ENCODE data around the gene CYP2J2.

The CYP2J2 gene

GRCh38 chr1:59901770-59902388 is 24.7 kb downstream of the CYP2J2 start:
- no peak for ATAC-seq
- TF ChIP-seq, protein P1, sequence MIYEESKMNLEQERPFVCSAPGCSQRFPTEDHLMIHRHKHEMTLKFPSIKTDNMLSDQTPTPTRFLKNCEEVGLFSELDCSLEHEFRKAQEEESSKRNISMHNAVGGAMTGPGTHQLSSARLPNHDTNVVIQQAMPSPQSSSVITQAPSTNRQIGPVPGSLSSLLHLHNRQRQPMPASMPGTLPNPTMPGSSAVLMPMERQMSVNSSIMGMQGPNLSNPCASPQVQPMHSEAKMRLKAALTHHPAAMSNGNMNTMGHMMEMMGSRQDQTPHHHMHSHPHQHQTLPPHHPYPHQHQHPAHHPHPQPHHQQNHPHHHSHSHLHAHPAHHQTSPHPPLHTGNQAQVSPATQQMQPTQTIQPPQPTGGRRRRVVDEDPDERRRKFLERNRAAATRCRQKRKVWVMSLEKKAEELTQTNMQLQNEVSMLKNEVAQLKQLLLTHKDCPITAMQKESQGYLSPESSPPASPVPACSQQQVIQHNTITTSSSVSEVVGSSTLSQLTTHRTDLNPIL (CRISPR knock-in tag; IDR thresholded peaks at IDR 0.05; ENCODE audit: low read depth): no peak
- TF ChIP-seq POU6F1 (CRISPR knock-in tag; IDR thresholded peaks at IDR 0.05; ENCODE audit: borderline replicate concordance, low read depth): no peak
- TF ChIP-seq ESRRG (CRISPR knock-in tag; IDR thresholded peaks at IDR 0.05): no peak
- no peak for TF ChIP-seq RARB (CRISPR knock-in tag; IDR thresholded peaks at IDR 0.05)
- no peak for TF ChIP-seq GLIS3 (CRISPR knock-in tag; IDR thresholded peaks at IDR 0.05)
- no peak for TF ChIP-seq TOX (CRISPR knock-in tag; IDR thresholded peaks at IDR 0.05; ENCODE audit: borderline replicate concordance)
- no peak for TF ChIP-seq BACH2 (CRISPR knock-in tag; IDR thresholded peaks at IDR 0.05; ENCODE audit: borderline replicate concordance)

DNA sequence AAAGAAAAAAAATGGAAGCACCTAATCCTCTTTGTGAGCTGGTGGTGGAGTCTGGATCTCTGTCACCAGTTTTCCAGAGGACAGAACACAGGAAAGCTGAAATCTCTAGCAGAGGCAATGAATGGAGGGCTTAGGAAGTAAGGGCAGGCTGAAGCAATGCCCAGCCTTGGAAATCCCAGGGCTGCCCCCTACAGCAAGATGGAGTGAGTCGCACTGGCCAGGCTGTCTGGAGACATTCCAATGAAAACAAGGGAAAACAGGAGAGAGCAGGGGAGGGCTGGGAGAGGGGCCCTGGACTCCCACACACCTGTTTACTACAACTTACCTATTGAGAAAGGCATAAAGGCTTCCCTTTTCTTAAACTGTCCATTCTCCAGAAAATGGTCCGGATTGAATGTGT is 25.9 kb downstream of the CYP2J2 start:
- TF ChIP-seq ARNTL (CRISPR knock-in tag; IDR thresholded peaks at IDR 0.05; ENCODE audit: borderline replicate concordance, low read depth): no peak
- TF ChIP-seq ZFP3 (CRISPR knock-in tag; IDR thresholded peaks at IDR 0.05): no peak
- TF ChIP-seq, protein P2, sequence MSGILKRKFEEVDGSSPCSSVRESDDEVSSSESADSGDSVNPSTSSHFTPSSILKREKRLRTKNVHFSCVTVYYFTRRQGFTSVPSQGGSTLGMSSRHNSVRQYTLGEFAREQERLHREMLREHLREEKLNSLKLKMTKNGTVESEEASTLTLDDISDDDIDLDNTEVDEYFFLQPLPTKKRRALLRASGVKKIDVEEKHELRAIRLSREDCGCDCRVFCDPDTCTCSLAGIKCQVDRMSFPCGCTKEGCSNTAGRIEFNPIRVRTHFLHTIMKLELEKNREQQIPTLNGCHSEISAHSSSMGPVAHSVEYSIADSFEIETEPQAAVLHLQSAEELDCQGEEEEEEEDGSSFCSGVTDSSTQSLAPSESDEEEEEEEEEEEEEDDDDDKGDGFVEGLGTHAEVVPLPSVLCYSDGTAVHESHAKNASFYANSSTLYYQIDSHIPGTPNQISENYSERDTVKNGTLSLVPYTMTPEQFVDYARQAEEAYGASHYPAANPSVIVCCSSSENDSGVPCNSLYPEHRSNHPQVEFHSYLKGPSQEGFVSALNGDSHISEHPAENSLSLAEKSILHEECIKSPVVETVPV (CRISPR knock-in tag; IDR thresholded peaks at IDR 0.05): no peak
- no peak for TF ChIP-seq TCF4 (CRISPR knock-in tag; IDR thresholded peaks at IDR 0.05; ENCODE audit: borderline replicate concordance)
- no peak for TF ChIP-seq ZFP30 (CRISPR knock-in tag; IDR thresholded peaks at IDR 0.05)
- TF ChIP-seq POU6F1 (CRISPR knock-in tag; IDR thresholded peaks at IDR 0.05; ENCODE audit: borderline replicate concordance, low read depth): no peak
- no peak for TF ChIP-seq ESRRG (CRISPR knock-in tag; IDR thresholded peaks at IDR 0.05)
- no peak for TF ChIP-seq ZNF565 (CRISPR knock-in tag; conservative IDR thresholded peaks at IDR 0.05; ENCODE audit: low read depth)
- TF ChIP-seq ZNF8 (CRISPR knock-in tag; IDR thresholded peaks at IDR 0.05): no peak
- no peak for TF ChIP-seq OSR1 (CRISPR knock-in tag; IDR thresholded peaks at IDR 0.05)
- no peak for TF ChIP-seq ISL1 (CRISPR knock-in tag; IDR thresholded peaks at IDR 0.05)
- TF ChIP-seq RARB (CRISPR knock-in tag; IDR thresholded peaks at IDR 0.05): no peak
- no peak for TF ChIP-seq SNAI2 (CRISPR knock-in tag; IDR thresholded peaks at IDR 0.05)
- no peak for TF ChIP-seq CSDC2 (CRISPR knock-in tag; IDR thresholded peaks at IDR 0.05)
- TF ChIP-seq ZNF70 (CRISPR knock-in tag; IDR thresholded peaks at IDR 0.05): no peak
- no peak for TF ChIP-seq PATZ1 (CRISPR knock-in tag; IDR thresholded peaks at IDR 0.05; ENCODE audit: borderline replicate concordance)
- TF ChIP-seq PPARA (CRISPR knock-in tag; IDR thresholded peaks at IDR 0.05; ENCODE audit: borderline replicate concordance): no peak
- peak; percentile 69 for ATAC-seq

DNA sequence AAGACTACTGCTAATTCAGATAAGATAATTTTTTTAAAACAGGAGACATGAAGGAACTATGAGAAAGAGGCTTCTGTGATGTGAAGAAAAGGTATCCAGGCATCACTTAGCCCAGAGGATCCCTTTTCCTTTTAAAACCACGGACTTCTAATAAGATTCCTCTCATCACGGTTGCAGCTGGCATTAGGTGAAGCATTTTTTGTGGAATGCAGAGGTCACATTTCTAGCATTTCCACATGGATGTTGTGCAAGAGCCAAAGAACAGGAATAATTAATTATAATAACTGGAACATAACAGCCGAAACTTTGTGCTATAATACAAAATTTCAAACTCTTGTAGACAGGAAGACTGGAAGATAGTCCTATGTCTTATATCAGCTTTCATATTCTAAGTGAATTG is 27.6 kb downstream of the CYP2J2 start:
- no peak; the same call in 2 of the 3 replicates for ATAC-seq
- no peak for TF ChIP-seq ZFP3 (CRISPR knock-in tag; IDR thresholded peaks at IDR 0.05)

GRCh38 chr1:59897165-59897564 is 29.4 kb downstream of the CYP2J2 start:
- ATAC-seq: no peak
- TF ChIP-seq POU6F1 (CRISPR knock-in tag; IDR thresholded peaks at IDR 0.05; ENCODE audit: borderline replicate concordance, low read depth) (no peak), ZFP3 (CRISPR knock-in tag; IDR thresholded peaks at IDR 0.05) (no peak), RARB (CRISPR knock-in tag; IDR thresholded peaks at IDR 0.05) (no peak), PATZ1 (CRISPR knock-in tag; IDR thresholded peaks at IDR 0.05; ENCODE audit: borderline replicate concordance) (no peak), TCF4 (CRISPR knock-in tag; IDR thresholded peaks at IDR 0.05; ENCODE audit: borderline replicate concordance) (no peak), ISL1 (CRISPR knock-in tag; IDR thresholded peaks at IDR 0.05) (no peak), ZFP30 (CRISPR knock-in tag; IDR thresholded peaks at IDR 0.05) (no peak), ARNTL (CRISPR knock-in tag; IDR thresholded peaks at IDR 0.05; ENCODE audit: borderline replicate concordance, low read depth) (no peak)

All from SK-N-SH treated with all-trans-retinoic acid at 6 μM for 48 hours (cell line).